Spleen (tissue), 11 donors: ENCODE measurements around the gene JAKMIP1. TPM values are rescaled to one million over a fixed set of nuclear protein-coding genes. Genes with fewer than 3 reads are reported as not detected.

Source experiments
- DNase-seq: peaks from one replicate; pipeline ENCODE4 v3.0.0-alpha.2; 2020
- H3K27ac ChIP-seq, 8 donors: fragments of 200-600 bp; sonication (generic) in 7 of 8; 1 replicate in 4 of 8; 2 replicates in 4 of 8; pipeline versions ENCODE4 v1.5.0 to v1.8.0; 2016 to 2021; ENCODE audit warnings: inconsistent platforms in 4 of 8, mild to moderate bottlenecking in 4 of 8, moderate library complexity in 1 of 8
- H3K27me3 ChIP-seq, 7 donors: fragments of 200-600 bp; sonication (generic) in 6 of 7; replicated peaks in 1 of 7; 1 replicate in 4 of 7; 2 replicates in 3 of 7; pipeline versions ENCODE4 v1.5.0 to v1.8.0; 2016 to 2021; ENCODE audit warnings: inconsistent platforms in 3 of 7, mild to moderate bottlenecking in 1 of 7
- H3K36me3 ChIP-seq, 6 donors: fragments of 200-600 bp; sonication (generic) in 5 of 6; 1 replicate in 4 of 6; 2 replicates in 2 of 6; pipeline versions ENCODE4 v1.5.0 to v1.8.0; 2016 to 2021; ENCODE audit warnings: inconsistent platforms in 2 of 6
- H3K4me1 ChIP-seq, 6 donors: fragments of 200-600 bp; sonication (generic) in 5 of 6; 1 replicate in 3 of 6; 2 replicates in 3 of 6; pipeline versions ENCODE4 v1.5.0 to v1.8.0; 2016 to 2021; ENCODE audit warnings: inconsistent platforms in 3 of 6
- H3K4me3 ChIP-seq, 8 donors: fragments of 200-600 bp; sonication (generic) in 7 of 8; 1 replicate in 4 of 8; 2 replicates in 4 of 8; pipeline versions ENCODE4 v1.5.0 to v1.8.0; 2016 to 2021; ENCODE audit warnings: inconsistent platforms in 4 of 8, mild to moderate bottlenecking in 4 of 8, moderate library complexity in 2 of 8
- H3K9me3 ChIP-seq, 8 donors: fragments of 200-600 bp; sonication (generic) in 7 of 8; 1 replicate in 4 of 8; 2 replicates in 4 of 8; pipeline versions ENCODE4 v1.5.0 to v1.8.0; 2016 to 2021; ENCODE audit warnings: inconsistent platforms in 4 of 8
- CTCF ChIP-seq, 11 experiments: fragments of 200-600 bp in 7 of 11; fragments of 450-650 bp in 4 of 11; sonication (generic) in 4 of 11; IDR thresholded peaks in 8 of 11; conservative IDR thresholded peaks in 3 of 11; 1 replicate in 7 of 11; 2 replicates in 4 of 11; pipeline versions ENCODE4 v1.4.0 to v1.8.0; 2016 to 2021; ENCODE audit warnings: antibody characterized with exemption in 11 of 11, inconsistent platforms in 4 of 11, mild to moderate bottlenecking in 1 of 11
- POLR2A ChIP-seq, 3 donors: fragments of 450-650 bp; IDR thresholded peaks; one replicate each; pipeline ENCODE4 v1.5.1; 2017; ENCODE audit warnings: antibody characterized with exemption in 3 of 3, mild to moderate bottlenecking in 1 of 3
- POLR2AphosphoS5 ChIP-seq, 3 donors: sonication (generic); formaldehyde crosslinking; IDR thresholded peaks; one replicate each; pipeline ENCODE4 v1.5.1; 2017; ENCODE audit warnings: antibody characterized with exemption in 3 of 3
- WGBS, 5 donors: extraction: QIAGEN DNeasy Blood & Tissue Kit in 3 of 5; methylation state at CpG; one replicate each; pipeline versions ENCODE4 v1.1.5 to v1.1.7; 2013 to 2018; 5-methylcytosine and 5-hydroxymethylcytosine counted together
- intact Hi-C: fragments of 100-400 bp; cut with DNase I; formaldehyde crosslinking; loops from one replicate; pipeline ENCODE4 v1.15.0; 2023; ENCODE audit warnings: low total_unique reads
- polyA plus RNA-seq, 3 donors: library from polyadenylated mRNA; stranded (reverse); fragments of 200-250 nt; gene quantifications; one replicate each; pipeline ENCODE4 v1.2.1, GENCODE V29; 2013
- total RNA-seq, 7 donors: library from RNA; depleted of rRNA in 3 of 7; stranded (reverse); fragments of >200 nt in 3 of 7; fragmentation: NEBNext Ultra II Directional in 4 of 7; extraction: Animal tissue kit (Norgen Biotek cat#: 25700) in 4 of 7; gene quantifications; one replicate each; pipeline versions ENCODE4 v1.1.0 to v1.2.1, GENCODE V29; 2016 to 2021
- donor health status: healthy with polysubstance abuse.
- donor health status: DM: no; HTN: no; CAD: no; lungs with moderate emphysema.
- donor health status: DM: no; HTN: no; CAD: no.
- donor health status: Bipolar disorder and iron deficiency.
- donor health status: healthy.
- donor health status: DM: no; HTN: no; CAD: no.
- donor health status: DM: yes; HTN: yes; CAD: no.

Gene JAKMIP1
- total and polyA plus RNA-seq, 10 donors = 0.37 to 8.7 (median 2.6) TPM

- WGBS, 5 donors = 92 to 95% (median 92%) methylated on average over 15 of the region's 15 CpGs
- intact Hi-C loops = no loop called here
- Histone ChIP-seq H3K27ac (no peak overlapping the region), H3K9me3 (no peaks in the 10 kb centered on the region), H3K27me3 (peaks cover 0 to 10% (median 0%) of the 10 kb centered on the region in 7 donors), H3K4me3 (no peak overlapping the region), H3K36me3 (no peaks in the 10 kb centered on the region), H3K4me1 (no peaks in the 10 kb centered on the region)
- DNase-seq = no peak
- TF ChIP-seq POLR2AphosphoS5 (IDR thresholded peaks at IDR 0.05) = no peak
- TF ChIP-seq CTCF (IDR thresholded peaks at IDR 0.05 in 8 of 11, conservative IDR thresholded peaks at IDR 0.05 in 3 of 11) = no peak
- no peak for TF ChIP-seq POLR2A (IDR thresholded peaks at IDR 0.05)
These were observed 44.2 kb downstream of the JAKMIP1 start for GRCh38 chr4:6155996-6156750.

- intact Hi-C loops = no loop called here
- Histone ChIP-seq H3K27me3 (peaks cover 0 to 10% (median 0%) of the 10 kb centered on the region in 7 donors), H3K27ac (no peak overlapping the region), H3K4me3 (no peak overlapping the region), H3K36me3 (no peaks in the 10 kb centered on the region), H3K4me1 (no peaks in the 10 kb centered on the region), H3K9me3 (no peaks in the 10 kb centered on the region)
- no peak for TF ChIP-seq POLR2AphosphoS5 (IDR thresholded peaks at IDR 0.05)
- no peak for TF ChIP-seq CTCF (IDR thresholded peaks at IDR 0.05 in 8 of 11, conservative IDR thresholded peaks at IDR 0.05 in 3 of 11)
- TF ChIP-seq POLR2A (IDR thresholded peaks at IDR 0.05) = no peak
- no peak for DNase-seq
- WGBS, 5 donors = 41 to 59% (median 46%) methylated on average over 8 to 9 of the region's 9 CpGs
These were observed 45.5 kb downstream of the JAKMIP1 start for GRCh38 chr4:6154875-6155274.

- intact Hi-C loops = no loop called here
- WGBS, 5 donors = 62 to 69% (median 65%) methylated on average over 7 of the region's 7 CpGs
- H3K36me3 ChIP-seq = no peaks in the 10 kb centered on the region
These were observed 46.5 kb downstream of the JAKMIP1 start for GRCh38 chr4:6153874-6154273.

More at GRCh38 chr4:6153874-6154273, 46.5 kb downstream of the JAKMIP1 start:
- peaks cover 0 to 10% (median 0%) of the 10 kb centered on the region in 7 donors for H3K27me3 ChIP-seq
- no peak overlapping the region for H3K27ac ChIP-seq
- H3K9me3 ChIP-seq = no peaks in the 10 kb centered on the region
- no peak overlapping the region for H3K4me3 ChIP-seq
- H3K4me1 ChIP-seq = no peaks in the 10 kb centered on the region
- TF ChIP-seq POLR2A (IDR thresholded peaks at IDR 0.05) = no peak
- no peak for TF ChIP-seq POLR2AphosphoS5 (IDR thresholded peaks at IDR 0.05)
- TF ChIP-seq CTCF (IDR thresholded peaks at IDR 0.05 in 8 of 11, conservative IDR thresholded peaks at IDR 0.05 in 3 of 11) = no peak
- DNase-seq = no peak
